Osteoblast (primary cell): ENCODE results near the gene SIRPB2. TPM values are rescaled to one million over a fixed set of nuclear protein-coding genes. Genes with fewer than 3 reads are reported as not detected.

Source experiments
- DNase-seq: peaks from one replicate; pipeline ENCODE4 v3.0.0; 2011; ENCODE audit warnings: low spot score, mixed read lengths; ENCODE audit not compliant: insufficient read length; ENCODE audit errors: missing footprints
- H2AFZ ChIP-seq: 2 replicates; pipeline ENCODE4 v1.6.0; 2011; ENCODE audit warnings: mild to moderate bottlenecking, low read length
- H3K27ac ChIP-seq: 2 replicates; pipeline ENCODE4 v1.5.1; 2011; ENCODE audit warnings: mild to moderate bottlenecking, low read depth, low read length, moderate library complexity
- H3K27me3 ChIP-seq: 2 replicates; pipeline ENCODE4 v1.6.0; 2012; ENCODE audit warnings: mild to moderate bottlenecking, control low read depth, inconsistent platforms, low read length, moderate library complexity; ENCODE audit not compliant: insufficient read depth
- H3K36me3 ChIP-seq: 2 replicates; pipeline ENCODE4 v1.5.1; 2011; ENCODE audit warnings: mild to moderate bottlenecking, low read length, control low read depth, moderate library complexity; ENCODE audit not compliant: insufficient read depth
- H3K4me1 ChIP-seq: 2 replicates; pipeline ENCODE4 v1.5.1; 2011; ENCODE audit warnings: mild to moderate bottlenecking, low read length, control low read depth, moderate library complexity; ENCODE audit not compliant: insufficient read depth
- H3K4me2 ChIP-seq: 2 replicates; pipeline ENCODE4 v1.6.0; 2011; ENCODE audit warnings: mild to moderate bottlenecking, low read length; ENCODE audit not compliant: insufficient read depth
- H3K4me3 ChIP-seq: fragments of 200-600 bp; sonication (generic); 3 replicates; pipeline ENCODE4 v1.5.1; 2012; ENCODE audit warnings: mild to moderate bottlenecking, low read length, inconsistent platforms; ENCODE audit not compliant: insufficient read depth
- H3K79me2 ChIP-seq: 2 replicates; pipeline ENCODE4 v1.6.0; 2012; ENCODE audit warnings: mild to moderate bottlenecking, low read length, control low read depth, inconsistent platforms; ENCODE audit not compliant: insufficient read depth
- H3K9me3 ChIP-seq: 2 replicates; pipeline ENCODE4 v1.5.1; 2011; ENCODE audit warnings: low read depth, low read length, control low read depth
- H4K20me1 ChIP-seq: 2 replicates; pipeline ENCODE4 v1.6.0; 2012; ENCODE audit warnings: mild to moderate bottlenecking, low read length, control low read depth; ENCODE audit not compliant: insufficient read depth
- total RNA-seq: library from RNA; depleted of rRNA; stranded (reverse); fragments of >200 nt; gene quantifications from 2 replicates; pipeline ENCODE4 v1.2.3, GENCODE V29; 2012
- TF ChIP-seq, protein P1 (sequence below): IDR thresholded peaks from 2 replicates; pipeline ENCODE4 v1.5.1; 2011; ENCODE audit warnings: mild to moderate bottlenecking, low read depth, low read length, moderate library complexity; ENCODE audit errors: extremely low read depth

Gene SIRPB2
- total RNA-seq, 1 donor: under 0.01 TPM

DNA sequence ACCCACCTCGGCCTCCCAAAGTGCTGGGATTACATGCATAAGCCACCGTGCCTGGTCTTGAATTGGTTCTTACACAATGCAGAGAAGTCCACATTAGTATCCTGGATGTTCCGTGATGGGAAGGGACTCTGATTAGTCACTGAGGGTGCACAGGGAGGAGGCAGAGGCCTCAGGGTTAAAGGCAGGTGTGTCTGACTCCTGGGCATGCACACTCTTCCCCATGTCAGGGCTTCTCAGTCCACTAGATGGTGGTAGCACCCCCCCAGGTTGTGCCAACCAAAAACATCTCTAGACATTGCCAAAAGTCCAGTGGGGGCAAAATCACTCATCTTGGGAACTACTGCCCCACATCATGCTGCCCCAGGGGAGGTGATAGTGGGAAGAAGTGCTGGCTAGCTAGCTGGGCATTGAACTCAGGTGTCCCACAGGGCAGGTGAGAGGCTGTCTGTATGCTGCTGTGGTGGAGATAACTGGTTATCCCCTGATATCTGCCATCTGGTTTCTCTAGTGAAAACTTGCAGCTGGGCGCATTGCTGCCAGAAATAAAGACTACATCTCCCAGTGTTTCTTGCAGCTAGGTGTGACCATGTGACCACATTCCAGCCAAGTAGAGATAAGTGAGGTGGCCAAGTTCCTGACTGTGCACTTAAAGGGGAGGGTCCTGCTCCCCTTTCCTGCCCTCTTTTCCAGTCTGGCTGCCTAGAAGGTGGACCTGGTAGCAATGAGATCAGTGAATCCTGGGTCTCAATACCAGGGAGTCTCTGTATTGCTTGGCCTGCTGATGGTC, 16.2 kb downstream of the SIRPB2 start:
- H4K20me1 ChIP-seq: no peaks in the 10 kb centered on the region
- no peaks in the 10 kb centered on the region for H3K79me2 ChIP-seq
- H3K27ac ChIP-seq: no peak overlapping the region
- no peak overlapping the region for H3K4me3 ChIP-seq
- H3K27me3 ChIP-seq: no peaks in the 10 kb centered on the region
- peaks cover 17% of the 10 kb centered on the region for H3K4me1 ChIP-seq
- TF ChIP-seq, protein P1, sequence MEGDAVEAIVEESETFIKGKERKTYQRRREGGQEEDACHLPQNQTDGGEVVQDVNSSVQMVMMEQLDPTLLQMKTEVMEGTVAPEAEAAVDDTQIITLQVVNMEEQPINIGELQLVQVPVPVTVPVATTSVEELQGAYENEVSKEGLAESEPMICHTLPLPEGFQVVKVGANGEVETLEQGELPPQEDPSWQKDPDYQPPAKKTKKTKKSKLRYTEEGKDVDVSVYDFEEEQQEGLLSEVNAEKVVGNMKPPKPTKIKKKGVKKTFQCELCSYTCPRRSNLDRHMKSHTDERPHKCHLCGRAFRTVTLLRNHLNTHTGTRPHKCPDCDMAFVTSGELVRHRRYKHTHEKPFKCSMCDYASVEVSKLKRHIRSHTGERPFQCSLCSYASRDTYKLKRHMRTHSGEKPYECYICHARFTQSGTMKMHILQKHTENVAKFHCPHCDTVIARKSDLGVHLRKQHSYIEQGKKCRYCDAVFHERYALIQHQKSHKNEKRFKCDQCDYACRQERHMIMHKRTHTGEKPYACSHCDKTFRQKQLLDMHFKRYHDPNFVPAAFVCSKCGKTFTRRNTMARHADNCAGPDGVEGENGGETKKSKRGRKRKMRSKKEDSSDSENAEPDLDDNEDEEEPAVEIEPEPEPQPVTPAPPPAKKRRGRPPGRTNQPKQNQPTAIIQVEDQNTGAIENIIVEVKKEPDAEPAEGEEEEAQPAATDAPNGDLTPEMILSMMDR: no peak
- no peak for DNase-seq
- H3K9me3 ChIP-seq: no peaks in the 10 kb centered on the region
- H3K36me3 ChIP-seq: no peaks in the 10 kb centered on the region
- H3K4me2 ChIP-seq: no peak overlapping the region
- no peak overlapping the region for H2AFZ ChIP-seq

DNA sequence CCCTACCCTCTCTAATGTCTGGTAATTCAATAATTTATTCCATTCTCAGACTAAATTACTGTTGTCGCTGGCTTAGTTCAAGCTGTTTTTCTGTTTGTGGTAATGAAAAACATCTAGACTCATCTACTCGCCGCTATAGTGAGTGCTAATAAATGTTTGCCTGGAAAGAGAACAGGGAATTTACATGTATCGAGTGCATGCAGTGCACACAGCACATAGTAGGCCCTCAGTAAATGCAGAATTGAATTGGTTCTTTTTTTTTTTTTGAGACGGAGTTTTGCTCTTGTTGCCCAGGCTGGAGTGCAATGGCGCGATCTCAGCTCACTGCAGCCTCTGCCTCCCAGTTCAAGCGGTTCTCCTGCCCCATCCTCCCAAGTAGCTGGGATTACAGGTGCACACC, 16.9 kb downstream of the SIRPB2 start:
- H2AFZ ChIP-seq: no peak overlapping the region
- no peaks in the 10 kb centered on the region for H4K20me1 ChIP-seq
- DNase-seq: no peak
- no peaks in the 10 kb centered on the region for H3K9me3 ChIP-seq
- no peak overlapping the region for H3K4me3 ChIP-seq
- no peaks in the 10 kb centered on the region for H3K79me2 ChIP-seq
- peaks cover 22% of the 10 kb centered on the region for H3K4me1 ChIP-seq
- no peak overlapping the region for H3K4me2 ChIP-seq
- no peaks in the 10 kb centered on the region for H3K27me3 ChIP-seq
- TF ChIP-seq, protein P1: no peak
- no peak overlapping the region for H3K27ac ChIP-seq
- no peaks in the 10 kb centered on the region for H3K36me3 ChIP-seq

DNA sequence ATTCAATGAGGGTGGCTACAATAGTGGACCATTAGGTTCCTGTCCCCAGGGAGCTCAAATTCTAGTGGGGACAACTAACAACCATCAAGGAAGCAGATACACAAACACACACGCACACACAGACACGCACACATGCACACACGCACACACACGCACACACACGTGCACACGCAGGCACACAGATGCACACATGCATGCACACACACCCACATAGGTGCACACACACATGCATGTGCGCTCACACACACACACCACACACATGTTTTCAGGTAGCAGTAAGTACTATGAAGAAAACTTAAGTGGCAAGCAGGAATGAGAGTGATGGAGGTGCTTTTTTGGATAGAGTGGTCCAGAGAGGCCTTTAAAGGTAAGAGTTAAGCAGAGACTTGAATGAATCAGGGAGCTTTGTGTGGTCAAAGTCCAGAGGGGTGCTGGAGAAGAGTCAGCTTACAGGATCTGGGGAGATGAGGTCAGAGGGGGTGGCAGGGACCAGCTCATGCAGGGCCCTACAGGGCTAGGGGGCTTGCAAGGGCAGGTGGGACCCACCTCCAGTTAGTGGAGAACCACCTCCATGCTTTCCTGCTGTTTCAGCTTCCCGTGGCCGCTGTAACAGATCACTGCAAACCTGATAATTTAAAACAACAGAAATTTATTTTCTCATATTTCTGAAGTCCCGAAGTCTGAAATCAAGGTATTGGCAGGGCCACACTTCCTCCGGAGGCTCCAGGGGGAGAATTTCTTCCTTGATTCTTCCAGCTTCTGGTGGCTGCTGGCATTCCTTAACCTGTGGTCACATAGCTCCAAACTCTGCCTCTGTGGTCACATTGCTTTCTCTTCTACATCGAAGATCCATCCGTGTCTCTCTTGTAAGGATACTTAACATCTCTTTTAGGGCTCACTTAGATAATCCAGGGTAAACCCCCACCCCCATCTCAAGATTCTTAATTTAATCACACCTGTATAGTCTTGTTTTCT, 17.7 kb downstream of the SIRPB2 start:
- DNase-seq: no peak
- TF ChIP-seq, protein P1: no peak

More for the DNA sequence above, 17.7 kb downstream of the SIRPB2 start:
- H4K20me1 ChIP-seq: no peaks in the 10 kb centered on the region
- peaks cover 22% of the 10 kb centered on the region for H3K4me1 ChIP-seq
- H3K4me2 ChIP-seq: no peak overlapping the region
- H3K4me3 ChIP-seq: no peak overlapping the region
- H3K79me2 ChIP-seq: no peaks in the 10 kb centered on the region
- no peak overlapping the region for H3K27ac ChIP-seq
- no peaks in the 10 kb centered on the region for H3K9me3 ChIP-seq
- no peak overlapping the region for H2AFZ ChIP-seq
- H3K36me3 ChIP-seq: no peaks in the 10 kb centered on the region
- H3K27me3 ChIP-seq: no peaks in the 10 kb centered on the region
